SK-N-SH (cell line): Measurements from ENCODE around the gene STIP1. TPM values are rescaled to one million over a fixed set of nuclear protein-coding genes. Genes with fewer than 3 reads are reported as not detected.

Source experiments
- CTCF ChIA-PET: fragments of 300-600, 350-600 bp; formaldehyde crosslinking; extraction: SDS; loops from one replicate; lab custom pipeline; 2021; lab: Yijun Ruan, JAX
- POLR2A ChIA-PET: fragments of 350-600 bp; sonication (Branson Sonifier 250); formaldehyde crosslinking; extraction: SDS; loops from one replicate; lab custom pipeline; 2020; ENCODE audit warnings: antibody characterized with exemption, inconsistent platforms; lab: Yijun Ruan, JAX
- DNase-seq: peaks from one replicate; pipeline ENCODE4 v3.0.0; 2012
- H2AFZ ChIP-seq: fragments of 200-600 bp; sonication (generic); 2 replicates; pipeline ENCODE4 v1.8.1; 2016; ENCODE audit warnings: antibody characterized with exemption, mild to moderate bottlenecking, low read depth
- H3F3A ChIP-seq: fragments of 200-600 bp; sonication (generic); replicated peaks from 2 replicates; pipeline ENCODE3; 2016; ENCODE audit warnings: antibody characterized with exemption, mild to moderate bottlenecking; ENCODE audit not compliant: insufficient read depth
- H3K27ac ChIP-seq, 2 experiments: fragments of 200-500 bp in 1 of 2; fragments of 200-600 bp in 1 of 2; sonication (Bioruptor generic) in 1 of 2; sonication (generic), shearing (Covaris generic) in 1 of 2; 2 replicates each; pipeline versions ENCODE4 v1.5.1 to v1.6.1; 2014 to 2016; ENCODE audit warnings: low read depth in 2 of 2, inconsistent platforms in 1 of 2, low read length in 1 of 2, mild to moderate bottlenecking in 1 of 2, mixed read lengths in 1 of 2
- H3K27me3 ChIP-seq: fragments of 200-600 bp; sonication (generic), shearing (Covaris generic); 2 replicates; pipeline ENCODE4 v1.6.1; 2016; ENCODE audit warnings: mixed run types; ENCODE audit not compliant: insufficient read depth
- H3K36me3 ChIP-seq, 2 experiments: fragments of 200-500 bp in 1 of 2; fragments of 200-600 bp in 1 of 2; sonication (Bioruptor generic) in 1 of 2; sonication (generic) in 1 of 2; replicated peaks in 1 of 2; 2 replicates each; pipeline versions ENCODE3 to v1.5.1; 2014 to 2016; ENCODE audit warnings: low read length in 1 of 2, mild to moderate bottlenecking in 1 of 2; ENCODE audit not compliant: insufficient read depth in 2 of 2, control insufficient read depth in 1 of 2
- H3K4me1 ChIP-seq, 2 experiments: fragments of 200-500 bp in 1 of 2; fragments of 200-600 bp in 1 of 2; sonication (Bioruptor generic) in 1 of 2; sonication (generic), shearing (Covaris generic) in 1 of 2; 2 replicates each; pipeline versions ENCODE4 v1.5.1 to v1.6.1; 2014 to 2016; ENCODE audit warnings: low read depth in 1 of 2, low read length in 1 of 2, mixed run types in 1 of 2; ENCODE audit not compliant: insufficient read depth in 2 of 2, control insufficient read depth in 1 of 2
- H3K4me2 ChIP-seq: fragments of 200-600 bp; sonication (generic), shearing (Covaris generic); 2 replicates; pipeline ENCODE4 v1.6.1; 2017; ENCODE audit warnings: mixed run types
- H3K4me3 ChIP-seq, 2 experiments: fragments of 200-500 bp in 1 of 2; fragments of 200-600 bp in 1 of 2; sonication (Bioruptor generic) in 1 of 2; sonication (generic), shearing (Covaris generic) in 1 of 2; 2 replicates each; pipeline versions ENCODE4 v1.5.1 to v1.8.1; 2014 to 2016; ENCODE audit warnings: low read depth in 2 of 2, inconsistent platforms in 1 of 2, low read length in 1 of 2, mild to moderate bottlenecking in 1 of 2, mixed read lengths in 1 of 2, moderate library complexity in 1 of 2
- H3K79me2 ChIP-seq: fragments of 200-600 bp; sonication (generic); 2 replicates; pipeline ENCODE4 v1.8.1; 2017; ENCODE audit warnings: mild to moderate bottlenecking; ENCODE audit not compliant: insufficient read depth
- H3K9ac ChIP-seq: fragments of 200-600 bp; sonication (generic); 2 replicates; pipeline ENCODE4 v1.6.1; 2017; ENCODE audit warnings: mixed run types
- H3K9me2 ChIP-seq: fragments of 200-600 bp; sonication (generic); 2 replicates; pipeline ENCODE4 v1.6.1; 2017; ENCODE audit warnings: mixed run types
- H3K9me3 ChIP-seq: fragments of 200-600 bp; sonication (generic); 2 replicates; pipeline ENCODE4 v1.6.1; 2017; ENCODE audit warnings: mixed run types, mild to moderate bottlenecking, moderate library complexity
- H4K20me1 ChIP-seq: fragments of 200-600 bp; sonication (generic); 2 replicates; pipeline ENCODE4 v1.6.1; 2017; ENCODE audit warnings: mild to moderate bottlenecking, mixed run types; ENCODE audit not compliant: insufficient read depth
- EP300 ChIP-seq, 2 experiments: IDR thresholded peaks; 2 replicates each; pipeline versions ENCODE4 v1.4.0 to v1.6.1; 2012; ENCODE audit warnings: borderline replicate concordance in 1 of 2, low read depth in 1 of 2, low read length in 1 of 2
- EZH2phosphoT487 ChIP-seq: fragments of 200-600 bp; sonication (generic); IDR thresholded peaks from 2 replicates; pipeline ENCODE4 v1.6.1; 2017; ENCODE audit warnings: low read depth, mixed run types, mild to moderate bottlenecking, antibody characterized with exemption, moderate library complexity, borderline replicate concordance
- FOXJ3 ChIP-seq: sonication (generic); formaldehyde crosslinking; IDR thresholded peaks from 2 replicates; pipeline ENCODE4 v1.5.1; 2020; ENCODE audit warnings: mild to moderate bottlenecking, missing genetic modification reagents
- GABPA ChIP-seq: IDR thresholded peaks from 2 replicates; pipeline ENCODE4 v1.4.0; 2012; ENCODE audit warnings: low read depth, mild to moderate bottlenecking
- GATA2 ChIP-seq: sonication (generic); formaldehyde crosslinking; IDR thresholded peaks from 2 replicates; pipeline ENCODE4 v1.5.0; 2020; ENCODE audit warnings: mild to moderate bottlenecking, missing genetic modification reagents
- IRF3 ChIP-seq: fragments of 150-350 bp; IDR thresholded peaks from 2 replicates; pipeline ENCODE4 v1.6.1; 2016; ENCODE audit warnings: mild to moderate bottlenecking, low read depth, low read length
- JUND ChIP-seq: IDR thresholded peaks from 2 replicates; pipeline ENCODE4 v1.4.0; 2012
- NRF1 ChIP-seq: IDR thresholded peaks from 2 replicates; pipeline ENCODE4 v1.6.1; 2012; ENCODE audit warnings: low read depth, mild to moderate bottlenecking, low read length
- POLR2AphosphoS5 ChIP-seq: IDR thresholded peaks from 2 replicates; pipeline ENCODE4 v1.6.1; 2012; ENCODE audit warnings: low read depth, low read length
- RAD21 ChIP-seq: IDR thresholded peaks from 2 replicates; pipeline ENCODE4 v1.6.1; 2012; ENCODE audit warnings: mild to moderate bottlenecking, low read length
- RFX5 ChIP-seq: IDR thresholded peaks from 2 replicates; pipeline ENCODE4 v1.6.1; 2012; ENCODE audit warnings: mild to moderate bottlenecking, improper control_type of control experiment, low read length
- SIN3A ChIP-seq: IDR thresholded peaks from 2 replicates; pipeline ENCODE4 v1.6.1; 2012; ENCODE audit warnings: low read depth, mild to moderate bottlenecking, low read length, moderate library complexity, borderline replicate concordance
- SMC3 ChIP-seq: IDR thresholded peaks from 2 replicates; pipeline ENCODE4 v1.6.1; 2012; ENCODE audit warnings: low read depth, low read length, improper control_type of control experiment
- TCF12 ChIP-seq: IDR thresholded peaks from 2 replicates; pipeline ENCODE4 v1.4.0; 2012
- TEAD4 ChIP-seq: IDR thresholded peaks from 2 replicates; pipeline ENCODE4 v1.4.0; 2012; ENCODE audit warnings: mild to moderate bottlenecking, borderline replicate concordance; ENCODE audit not compliant: insufficient read depth
- WGBS: methylation state at CpG from one replicate; pipeline ENCODE4 v1.1.6; 2017; ENCODE audit warnings: low lambda C conversion rate; 5-methylcytosine and 5-hydroxymethylcytosine counted together
- polyA plus RNA-seq, 3 experiments: library from polyadenylated mRNA; depleted of rRNA; stranded (reverse); fragments of >200 nt; gene quantifications; 2 replicates each; pipeline ENCODE4 v1.2.3, GENCODE V29; 2012
- TF ChIP-seq, protein P1 (sequence below): IDR thresholded peaks from 2 replicates; pipeline ENCODE4 v1.6.1; 2012; ENCODE audit warnings: mild to moderate bottlenecking, low read depth, low read length, moderate library complexity
- TF ChIP-seq, protein P2 (sequence below): IDR thresholded peaks from 2 replicates; pipeline ENCODE4 v1.4.0; 2012; ENCODE audit warnings: low read depth
- TF ChIP-seq, protein P3 (sequence below): fragments of 150-350 bp; IDR thresholded peaks from 2 replicates; pipeline ENCODE4 v1.6.1; 2017; ENCODE audit warnings: antibody characterized with exemption, low read length, low read depth, borderline replicate concordance
- TF ChIP-seq, protein P4 (sequence below): IDR thresholded peaks from 2 replicates; pipeline ENCODE4; 2012
- TF ChIP-seq, protein P5 (sequence below): IDR thresholded peaks from 2 replicates; pipeline ENCODE4 v1.4.0; 2012; ENCODE audit warnings: low read depth, borderline replicate concordance
- TF ChIP-seq, protein P6 (sequence below): fragments of 200-600 bp; sonication (generic); IDR thresholded peaks from 2 replicates; pipeline ENCODE4 v1.6.1; 2017; ENCODE audit warnings: antibody characterized with exemption, mild to moderate bottlenecking, moderate library complexity

STIP1 gene
- polyA plus RNA-seq, 1 of the 3 experiments (the other 2 are of a cell fraction): 163 TPM

DNA sequence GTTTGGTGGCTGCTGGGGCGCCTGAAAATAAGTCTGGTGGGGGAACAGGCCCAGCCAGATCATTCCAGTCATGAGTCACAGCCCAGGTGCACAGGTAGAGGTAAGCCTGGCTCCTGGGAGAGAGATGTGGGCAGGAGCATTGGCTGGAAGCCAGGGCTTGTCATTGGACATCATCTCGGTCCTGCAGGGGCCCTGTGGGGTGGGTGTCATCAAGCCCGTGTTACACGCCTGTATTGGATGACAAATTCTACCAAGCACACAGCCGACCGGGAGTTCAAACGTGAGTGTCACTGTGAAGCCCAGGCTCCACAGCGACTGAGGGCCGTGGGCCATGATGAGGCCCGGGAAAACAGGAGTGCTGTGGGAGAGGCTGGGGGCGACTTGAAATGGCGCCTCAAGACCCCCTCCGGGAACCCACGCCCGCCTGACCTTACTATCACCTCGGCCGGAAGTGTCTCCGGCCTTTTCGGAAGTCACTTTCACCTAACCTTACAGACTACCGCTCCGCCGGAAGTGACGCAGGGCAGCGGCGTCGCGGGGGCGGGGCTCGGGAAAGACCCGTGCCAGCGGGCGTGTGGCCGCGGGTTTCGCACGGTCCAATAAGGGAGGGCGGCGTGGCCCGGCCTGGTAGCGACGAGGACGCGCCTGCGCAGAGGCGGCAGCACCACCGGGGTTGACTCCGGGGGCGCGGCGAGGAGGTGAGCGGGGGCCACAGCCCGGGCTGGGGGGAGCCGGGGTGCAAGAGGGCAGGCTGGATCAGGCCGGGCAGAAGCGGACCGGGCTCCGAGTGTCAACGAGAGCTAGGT, 54.7 kb downstream of the STIP1 start, which contains the start of gene FKBP2:
TSS of gene FKBP2 (plus strand) at position 661 of the 806 bp plus-strand sequence. CDS start 1,293 bp downstream, outside the sequence.
- under 1% methylated on average over 40 of the region's 58 CpGs for WGBS
- POLR2A ChIA-PET: interaction anchor here (0.6 to 12.4 kb wide), 10 partner anchors 8 to 151 kb away, joined by 3 to 112 read pairs (median 4); partner anchors contain the start of genes DNAJC4, ESRRA, NUDT22 and TRPT1
- Histone ChIP-seq H3K4me1 (peaks cover 15 to 41% of the 10 kb centered on the region in 2 experiments; a peak in 2 of 4 replicates), H2AFZ (peak within 1 kb of the TSS; percentile 63; the same call in 1 of the 2 replicates), H3K36me3 (peaks cover 10 to 32% of the 10 kb centered on the region in 2 experiments), H3K79me2 (peaks cover 43% of the 10 kb centered on the region), H4K20me1 (no peaks in the 10 kb centered on the region), H3F3A (peaks cover 28% of the 10 kb centered on the region), H3K9me3 (no peaks in the 10 kb centered on the region), H3K4me3 (peak within 1 kb of the TSS; percentile 78 to 92), H3K4me2 (peak within 1 kb of the TSS; percentile 98), H3K9me2 (no peaks in the 10 kb centered on the region), H3K27me3 (no peaks in the 10 kb centered on the region), H3K9ac (peak within 1 kb of the TSS; percentile 84), H3K27ac (peak within 1 kb of the TSS; percentile 94 to 98)
- CTCF ChIA-PET: interaction anchor here (0.6 to 3.3 kb wide), 3 partner anchors 11 to 88 kb away, joined by 3 to 17 read pairs (median 3); partner anchors contain the start of gene PLCB3
- peak; percentile 97 for DNase-seq
- TF ChIP-seq, protein P1, sequence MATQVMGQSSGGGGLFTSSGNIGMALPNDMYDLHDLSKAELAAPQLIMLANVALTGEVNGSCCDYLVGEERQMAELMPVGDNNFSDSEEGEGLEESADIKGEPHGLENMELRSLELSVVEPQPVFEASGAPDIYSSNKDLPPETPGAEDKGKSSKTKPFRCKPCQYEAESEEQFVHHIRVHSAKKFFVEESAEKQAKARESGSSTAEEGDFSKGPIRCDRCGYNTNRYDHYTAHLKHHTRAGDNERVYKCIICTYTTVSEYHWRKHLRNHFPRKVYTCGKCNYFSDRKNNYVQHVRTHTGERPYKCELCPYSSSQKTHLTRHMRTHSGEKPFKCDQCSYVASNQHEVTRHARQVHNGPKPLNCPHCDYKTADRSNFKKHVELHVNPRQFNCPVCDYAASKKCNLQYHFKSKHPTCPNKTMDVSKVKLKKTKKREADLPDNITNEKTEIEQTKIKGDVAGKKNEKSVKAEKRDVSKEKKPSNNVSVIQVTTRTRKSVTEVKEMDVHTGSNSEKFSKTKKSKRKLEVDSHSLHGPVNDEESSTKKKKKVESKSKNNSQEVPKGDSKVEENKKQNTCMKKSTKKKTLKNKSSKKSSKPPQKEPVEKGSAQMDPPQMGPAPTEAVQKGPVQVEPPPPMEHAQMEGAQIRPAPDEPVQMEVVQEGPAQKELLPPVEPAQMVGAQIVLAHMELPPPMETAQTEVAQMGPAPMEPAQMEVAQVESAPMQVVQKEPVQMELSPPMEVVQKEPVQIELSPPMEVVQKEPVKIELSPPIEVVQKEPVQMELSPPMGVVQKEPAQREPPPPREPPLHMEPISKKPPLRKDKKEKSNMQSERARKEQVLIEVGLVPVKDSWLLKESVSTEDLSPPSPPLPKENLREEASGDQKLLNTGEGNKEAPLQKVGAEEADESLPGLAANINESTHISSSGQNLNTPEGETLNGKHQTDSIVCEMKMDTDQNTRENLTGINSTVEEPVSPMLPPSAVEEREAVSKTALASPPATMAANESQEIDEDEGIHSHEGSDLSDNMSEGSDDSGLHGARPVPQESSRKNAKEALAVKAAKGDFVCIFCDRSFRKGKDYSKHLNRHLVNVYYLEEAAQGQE: 0 out of 2 replicates have a peak, but pooled peaks have one; percentile 16
- TF ChIP-seq, protein P2, sequence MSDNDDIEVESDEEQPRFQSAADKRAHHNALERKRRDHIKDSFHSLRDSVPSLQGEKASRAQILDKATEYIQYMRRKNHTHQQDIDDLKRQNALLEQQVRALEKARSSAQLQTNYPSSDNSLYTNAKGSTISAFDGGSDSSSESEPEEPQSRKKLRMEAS: no peak; the same call in none of the 2 replicates
- TF ChIP-seq JUND (peak; percentile 19; the same call in 1 of the 2 replicates), TEAD4 (no peak), FOXJ3 (CRISPR knock-in tag) (no peak), RFX5 (no peak), IRF3 (no peak), SIN3A (peak; percentile 68; the same call in 1 of the 2 replicates), EP300 (IDR thresholded peaks at IDR 0.05; ENCODE audit: borderline replicate concordance in 1 of 2, low read depth in 1 of 2, low read length in 1 of 2) (no peak), RAD21 (no peak), TCF12 (no peak), POLR2AphosphoS5 (peak; percentile 86), EZH2phosphoT487 (no peak), NRF1 (peak; percentile 83), GABPA (peak; percentile 89), GATA2 (CRISPR knock-in tag) (no peak), SMC3 (no peak)
- TF ChIP-seq, protein P3, sequence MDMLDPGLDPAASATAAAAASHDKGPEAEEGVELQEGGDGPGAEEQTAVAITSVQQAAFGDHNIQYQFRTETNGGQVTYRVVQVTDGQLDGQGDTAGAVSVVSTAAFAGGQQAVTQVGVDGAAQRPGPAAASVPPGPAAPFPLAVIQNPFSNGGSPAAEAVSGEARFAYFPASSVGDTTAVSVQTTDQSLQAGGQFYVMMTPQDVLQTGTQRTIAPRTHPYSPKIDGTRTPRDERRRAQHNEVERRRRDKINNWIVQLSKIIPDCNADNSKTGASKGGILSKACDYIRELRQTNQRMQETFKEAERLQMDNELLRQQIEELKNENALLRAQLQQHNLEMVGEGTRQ: no peak
- TF ChIP-seq, protein P4, sequence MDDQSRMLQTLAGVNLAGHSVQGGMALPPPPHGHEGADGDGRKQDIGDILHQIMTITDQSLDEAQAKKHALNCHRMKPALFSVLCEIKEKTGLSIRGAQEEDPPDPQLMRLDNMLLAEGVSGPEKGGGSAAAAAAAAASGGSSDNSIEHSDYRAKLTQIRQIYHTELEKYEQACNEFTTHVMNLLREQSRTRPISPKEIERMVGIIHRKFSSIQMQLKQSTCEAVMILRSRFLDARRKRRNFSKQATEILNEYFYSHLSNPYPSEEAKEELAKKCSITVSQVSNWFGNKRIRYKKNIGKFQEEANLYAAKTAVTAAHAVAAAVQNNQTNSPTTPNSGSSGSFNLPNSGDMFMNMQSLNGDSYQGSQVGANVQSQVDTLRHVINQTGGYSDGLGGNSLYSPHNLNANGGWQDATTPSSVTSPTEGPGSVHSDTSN: no peak; the same call in 1 of the 2 replicates
- TF ChIP-seq, protein P5, sequence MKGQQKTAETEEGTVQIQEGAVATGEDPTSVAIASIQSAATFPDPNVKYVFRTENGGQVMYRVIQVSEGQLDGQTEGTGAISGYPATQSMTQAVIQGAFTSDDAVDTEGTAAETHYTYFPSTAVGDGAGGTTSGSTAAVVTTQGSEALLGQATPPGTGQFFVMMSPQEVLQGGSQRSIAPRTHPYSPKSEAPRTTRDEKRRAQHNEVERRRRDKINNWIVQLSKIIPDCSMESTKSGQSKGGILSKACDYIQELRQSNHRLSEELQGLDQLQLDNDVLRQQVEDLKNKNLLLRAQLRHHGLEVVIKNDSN: no peak
- TF ChIP-seq, protein P6, sequence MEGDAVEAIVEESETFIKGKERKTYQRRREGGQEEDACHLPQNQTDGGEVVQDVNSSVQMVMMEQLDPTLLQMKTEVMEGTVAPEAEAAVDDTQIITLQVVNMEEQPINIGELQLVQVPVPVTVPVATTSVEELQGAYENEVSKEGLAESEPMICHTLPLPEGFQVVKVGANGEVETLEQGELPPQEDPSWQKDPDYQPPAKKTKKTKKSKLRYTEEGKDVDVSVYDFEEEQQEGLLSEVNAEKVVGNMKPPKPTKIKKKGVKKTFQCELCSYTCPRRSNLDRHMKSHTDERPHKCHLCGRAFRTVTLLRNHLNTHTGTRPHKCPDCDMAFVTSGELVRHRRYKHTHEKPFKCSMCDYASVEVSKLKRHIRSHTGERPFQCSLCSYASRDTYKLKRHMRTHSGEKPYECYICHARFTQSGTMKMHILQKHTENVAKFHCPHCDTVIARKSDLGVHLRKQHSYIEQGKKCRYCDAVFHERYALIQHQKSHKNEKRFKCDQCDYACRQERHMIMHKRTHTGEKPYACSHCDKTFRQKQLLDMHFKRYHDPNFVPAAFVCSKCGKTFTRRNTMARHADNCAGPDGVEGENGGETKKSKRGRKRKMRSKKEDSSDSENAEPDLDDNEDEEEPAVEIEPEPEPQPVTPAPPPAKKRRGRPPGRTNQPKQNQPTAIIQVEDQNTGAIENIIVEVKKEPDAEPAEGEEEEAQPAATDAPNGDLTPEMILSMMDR: no peak
